WTC11 (cell line): Measurements from ENCODE around the gene WSCD1.

ENCODE experiments used
- ETV6 ChIP-seq: sonication (generic); formaldehyde crosslinking; IDR thresholded peaks from 2 replicates; pipeline ENCODE4 v1.8.1; 2022; ENCODE audit warnings: mild to moderate bottlenecking, missing genetic modification reagents
- FOXP1 ChIP-seq: sonication (generic); formaldehyde crosslinking; IDR thresholded peaks from 2 replicates; pipeline ENCODE4 v1.8.0; 2022; ENCODE audit warnings: missing genetic modification reagents, mild to moderate bottlenecking, moderate library complexity, borderline replicate concordance
- NFYB ChIP-seq: sonication (generic); formaldehyde crosslinking; conservative IDR thresholded peaks from 2 replicates; pipeline ENCODE4 v1.8.0; 2022; ENCODE audit warnings: low read depth, missing genetic modification reagents
- PRRX2 ChIP-seq: fragments of 250-450 bp; sonication (Bioruptor Pico); IDR thresholded peaks from 2 replicates; pipeline ENCODE4 v1.8.0; 2021; ENCODE audit warnings: mild to moderate bottlenecking
- SP1 ChIP-seq: sonication (generic); formaldehyde crosslinking; conservative IDR thresholded peaks from 2 replicates; pipeline ENCODE4 v1.8.1; 2022; ENCODE audit warnings: missing genetic modification reagents
- ZNF121 ChIP-seq: sonication (generic); formaldehyde crosslinking; IDR thresholded peaks from 2 replicates; pipeline ENCODE4 v1.8.0; 2023; ENCODE audit warnings: missing genetic modification reagents
- ZNF263 ChIP-seq: sonication (generic); formaldehyde crosslinking; IDR thresholded peaks from 2 replicates; pipeline ENCODE4 v1.8.1; 2022; ENCODE audit warnings: low read depth, mild to moderate bottlenecking, moderate library complexity, missing genetic modification reagents
- TF ChIP-seq, protein P1 (sequence below): sonication (generic); formaldehyde crosslinking; IDR thresholded peaks from 2 replicates; pipeline ENCODE4 v1.8.1; 2022; ENCODE audit warnings: low read depth, missing genetic modification reagents, borderline replicate concordance
- TF ChIP-seq, protein P2 (sequence below): fragments of 200-600 bp; IDR thresholded peaks from 2 replicates; pipeline ENCODE4 v1.8.0; 2022; ENCODE audit warnings: antibody characterized with exemption
- TF ChIP-seq, protein P3 (sequence below): fragments of 250-450 bp; sonication (Bioruptor Pico); IDR thresholded peaks from 2 replicates; pipeline ENCODE4 v1.9.0; 2021; ENCODE audit warnings: moderate library complexity, mild to moderate bottlenecking, inconsistent platforms, borderline replicate concordance
- TF ChIP-seq, protein P4 (sequence below): sonication (generic); formaldehyde crosslinking; IDR thresholded peaks from 2 replicates; pipeline ENCODE4 v1.8.0; 2023; ENCODE audit warnings: missing genetic modification reagents
- TF ChIP-seq, protein P5 (sequence below): sonication (generic); formaldehyde crosslinking; IDR thresholded peaks from 2 replicates; pipeline ENCODE4 v1.8.1; 2023; ENCODE audit warnings: mild to moderate bottlenecking, missing genetic modification reagents, moderate library complexity

DNA sequence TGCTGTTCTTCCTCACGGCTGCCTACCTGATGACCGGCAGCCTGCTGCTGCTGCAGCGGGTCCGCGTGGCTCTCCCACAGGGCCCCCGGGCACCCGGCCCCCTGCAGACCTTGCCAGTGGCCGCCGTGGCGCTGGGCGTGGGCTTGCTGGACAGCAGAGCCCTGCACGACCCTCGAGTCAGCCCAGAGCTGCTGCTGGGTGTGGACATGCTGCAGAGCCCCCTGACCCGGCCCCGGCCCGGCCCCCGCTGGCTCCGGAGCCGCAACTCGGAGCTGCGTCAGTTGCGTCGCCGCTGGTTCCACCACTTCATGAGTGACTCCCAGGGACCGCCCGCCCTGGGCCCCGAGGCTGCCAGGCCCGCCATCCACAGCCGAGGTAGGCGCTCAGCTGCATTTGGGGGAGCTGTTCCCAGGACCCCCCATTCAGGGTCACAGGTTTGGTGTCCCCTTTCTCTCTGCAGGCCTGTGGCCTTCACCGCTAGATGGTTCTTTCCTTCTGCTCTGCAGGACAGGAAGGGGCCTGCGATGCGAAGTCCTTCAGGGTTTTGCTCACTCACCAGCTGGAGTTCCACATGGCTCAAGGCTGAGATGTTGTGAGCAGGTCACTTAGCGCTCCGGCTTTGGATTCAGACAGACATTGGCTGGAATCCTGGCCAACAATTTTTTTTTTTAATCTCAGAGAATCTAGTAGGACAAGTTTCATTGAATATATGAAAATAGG lies 10.7 kb downstream of the WSCD1 start:
- TF ChIP-seq, protein P1, sequence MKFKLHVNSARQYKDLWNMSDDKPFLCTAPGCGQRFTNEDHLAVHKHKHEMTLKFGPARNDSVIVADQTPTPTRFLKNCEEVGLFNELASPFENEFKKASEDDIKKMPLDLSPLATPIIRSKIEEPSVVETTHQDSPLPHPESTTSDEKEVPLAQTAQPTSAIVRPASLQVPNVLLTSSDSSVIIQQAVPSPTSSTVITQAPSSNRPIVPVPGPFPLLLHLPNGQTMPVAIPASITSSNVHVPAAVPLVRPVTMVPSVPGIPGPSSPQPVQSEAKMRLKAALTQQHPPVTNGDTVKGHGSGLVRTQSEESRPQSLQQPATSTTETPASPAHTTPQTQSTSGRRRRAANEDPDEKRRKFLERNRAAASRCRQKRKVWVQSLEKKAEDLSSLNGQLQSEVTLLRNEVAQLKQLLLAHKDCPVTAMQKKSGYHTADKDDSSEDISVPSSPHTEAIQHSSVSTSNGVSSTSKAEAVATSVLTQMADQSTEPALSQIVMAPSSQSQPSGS (CRISPR knock-in tag) = no peak
- TF ChIP-seq, protein P2, sequence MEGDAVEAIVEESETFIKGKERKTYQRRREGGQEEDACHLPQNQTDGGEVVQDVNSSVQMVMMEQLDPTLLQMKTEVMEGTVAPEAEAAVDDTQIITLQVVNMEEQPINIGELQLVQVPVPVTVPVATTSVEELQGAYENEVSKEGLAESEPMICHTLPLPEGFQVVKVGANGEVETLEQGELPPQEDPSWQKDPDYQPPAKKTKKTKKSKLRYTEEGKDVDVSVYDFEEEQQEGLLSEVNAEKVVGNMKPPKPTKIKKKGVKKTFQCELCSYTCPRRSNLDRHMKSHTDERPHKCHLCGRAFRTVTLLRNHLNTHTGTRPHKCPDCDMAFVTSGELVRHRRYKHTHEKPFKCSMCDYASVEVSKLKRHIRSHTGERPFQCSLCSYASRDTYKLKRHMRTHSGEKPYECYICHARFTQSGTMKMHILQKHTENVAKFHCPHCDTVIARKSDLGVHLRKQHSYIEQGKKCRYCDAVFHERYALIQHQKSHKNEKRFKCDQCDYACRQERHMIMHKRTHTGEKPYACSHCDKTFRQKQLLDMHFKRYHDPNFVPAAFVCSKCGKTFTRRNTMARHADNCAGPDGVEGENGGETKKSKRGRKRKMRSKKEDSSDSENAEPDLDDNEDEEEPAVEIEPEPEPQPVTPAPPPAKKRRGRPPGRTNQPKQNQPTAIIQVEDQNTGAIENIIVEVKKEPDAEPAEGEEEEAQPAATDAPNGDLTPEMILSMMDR = no peak
- TF ChIP-seq, protein P3, sequence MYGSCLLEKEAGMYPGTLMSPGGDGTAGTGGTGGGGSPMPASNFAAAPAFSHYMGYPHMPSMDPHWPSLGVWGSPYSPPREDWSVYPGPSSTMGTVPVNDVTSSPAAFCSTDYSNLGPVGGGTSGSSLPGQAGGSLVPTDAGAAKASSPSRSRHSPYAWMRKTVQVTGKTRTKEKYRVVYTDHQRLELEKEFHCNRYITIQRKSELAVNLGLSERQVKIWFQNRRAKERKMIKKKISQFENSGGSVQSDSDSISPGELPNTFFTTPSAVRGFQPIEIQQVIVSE = no peak
- TF ChIP-seq, protein P4, sequence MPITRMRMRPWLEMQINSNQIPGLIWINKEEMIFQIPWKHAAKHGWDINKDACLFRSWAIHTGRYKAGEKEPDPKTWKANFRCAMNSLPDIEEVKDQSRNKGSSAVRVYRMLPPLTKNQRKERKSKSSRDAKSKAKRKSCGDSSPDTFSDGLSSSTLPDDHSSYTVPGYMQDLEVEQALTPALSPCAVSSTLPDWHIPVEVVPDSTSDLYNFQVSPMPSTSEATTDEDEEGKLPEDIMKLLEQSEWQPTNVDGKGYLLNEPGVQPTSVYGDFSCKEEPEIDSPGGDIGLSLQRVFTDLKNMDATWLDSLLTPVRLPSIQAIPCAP = no peak
- no peak for TF ChIP-seq SP1 (CRISPR knock-in tag)
- TF ChIP-seq ZNF121 = no peak
- no peak for TF ChIP-seq ETV6 (CRISPR knock-in tag)
- TF ChIP-seq, protein P5, sequence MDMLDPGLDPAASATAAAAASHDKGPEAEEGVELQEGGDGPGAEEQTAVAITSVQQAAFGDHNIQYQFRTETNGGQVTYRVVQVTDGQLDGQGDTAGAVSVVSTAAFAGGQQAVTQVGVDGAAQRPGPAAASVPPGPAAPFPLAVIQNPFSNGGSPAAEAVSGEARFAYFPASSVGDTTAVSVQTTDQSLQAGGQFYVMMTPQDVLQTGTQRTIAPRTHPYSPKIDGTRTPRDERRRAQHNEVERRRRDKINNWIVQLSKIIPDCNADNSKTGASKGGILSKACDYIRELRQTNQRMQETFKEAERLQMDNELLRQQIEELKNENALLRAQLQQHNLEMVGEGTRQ (CRISPR knock-in tag) = no peak
- no peak for TF ChIP-seq NFYB (CRISPR knock-in tag)
- no peak for TF ChIP-seq FOXP1 (CRISPR knock-in tag)
- no peak for TF ChIP-seq PRRX2 (CRISPR knock-in tag)
- TF ChIP-seq ZNF263 = no peak
